ENCODE measurements around the gene FKBP1A.
A peak's percentile ranks its signal among the peaks of the same experiment; 100 is the strongest.

FKBP1A gene

GRCh38 chr20:1377341-1377871 lies 15.4 kb downstream of the FKBP1A start:
- Histone ChIP-seq H3K4me3 (no peak overlapping the region), H3K27ac (peak overlapping the region in 1 of 2 donors; percentile 30)
- TF ChIP-seq CTCF (IDR thresholded peaks at IDR 0.05): no peak
- DNase-seq (ENCODE audit: low spot score): no peak

GRCh38 chr20:1376408-1377270 lies 16.2 kb downstream of the FKBP1A start:
- no peak for TF ChIP-seq CTCF (IDR thresholded peaks at IDR 0.05)
- Histone ChIP-seq H3K4me3 (no peak overlapping the region), H3K27ac (peak overlapping the region in 1 of 2 donors; percentile 30)
- no peak for DNase-seq (ENCODE audit: low spot score)

GRCh38 chr20:1376007-1376406 lies 16.8 kb downstream of the FKBP1A start:
- no peak for DNase-seq (ENCODE audit: low spot score)
- no peak overlapping the region for H3K4me3 ChIP-seq
- TF ChIP-seq CTCF (IDR thresholded peaks at IDR 0.05): no peak
- H3K27ac ChIP-seq: peak overlapping the region in 1 of 2 donors; percentile 47

GRCh38 chr20:1375515-1375914 lies 17.3 kb downstream of the FKBP1A start:
- Histone ChIP-seq H3K4me3 (no peak overlapping the region), H3K27ac (peak overlapping the region in 1 of 2 donors; percentile 47)
- TF ChIP-seq CTCF (IDR thresholded peaks at IDR 0.05): no peak
- no peak for DNase-seq (ENCODE audit: low spot score)

GRCh38 chr20:1374246-1374645 lies 18.6 kb downstream of the FKBP1A start:
- no peak for DNase-seq (ENCODE audit: low spot score)
- Histone ChIP-seq H3K27ac (peak overlapping the region in 1 of 2 donors; percentile 59), H3K4me3 (no peak overlapping the region)
- no peak for TF ChIP-seq CTCF (IDR thresholded peaks at IDR 0.05)

GRCh38 chr20:1373614-1374013 lies 19.2 kb downstream of the FKBP1A start:
- Histone ChIP-seq H3K4me3 (no peak overlapping the region), H3K27ac (peak overlapping the region in 1 of 2 donors; percentile 59)
- no peak for DNase-seq (ENCODE audit: low spot score)
- no peak for TF ChIP-seq CTCF (IDR thresholded peaks at IDR 0.05)

GRCh38 chr20:1373036-1373435 lies 19.8 kb downstream of the FKBP1A start:
- Histone ChIP-seq H3K4me3 (no peak overlapping the region), H3K27ac (no peak overlapping the region)
- TF ChIP-seq CTCF (IDR thresholded peaks at IDR 0.05): no peak
- no peak for DNase-seq (ENCODE audit: low spot score)

All from coronary artery (tissue), 2 donors.